GM23338 (cell line): Measurements from ENCODE around the gene GTF3C5.

Experiments used
- EZH2 ChIP-seq: fragments of 200-600 bp; sonication (generic); IDR thresholded peaks from one replicate; pipeline ENCODE4 v1.8.0; 2017; ENCODE audit warnings: antibody characterized with exemption, mild to moderate bottlenecking, low read depth; ENCODE audit not compliant: unreplicated experiment
- EZH2phosphoT487 ChIP-seq: fragments of 200-600 bp; sonication (generic); IDR thresholded peaks from one replicate; pipeline ENCODE4 v1.8.1; 2018; ENCODE audit warnings: antibody characterized with exemption; ENCODE audit not compliant: unreplicated experiment
- JUNB ChIP-seq: IDR thresholded peaks from one replicate; pipeline ENCODE4 v1.6.1; 2016; ENCODE audit warnings: antibody characterized with exemption; ENCODE audit not compliant: unreplicated experiment
- NANOG ChIP-seq: IDR thresholded peaks from 2 replicates; pipeline ENCODE4 v1.6.1; 2016; ENCODE audit warnings: antibody characterized with exemption, borderline replicate concordance
- POLR2AphosphoS5 ChIP-seq: IDR thresholded peaks from 2 replicates; pipeline ENCODE4 v1.6.1; 2016; ENCODE audit warnings: antibody characterized with exemption, low read depth
- STAT1 ChIP-seq: IDR thresholded peaks from one replicate; pipeline ENCODE4 v1.6.1; 2016; ENCODE audit warnings: antibody characterized with exemption; ENCODE audit not compliant: unreplicated experiment
- TF ChIP-seq, protein P1 (sequence below), 2 experiments: fragments of 200-600 bp in 1 of 2; sonication (generic) in 1 of 2; conservative IDR thresholded peaks; 2 replicates each; pipeline versions ENCODE4 v1.5.1 to v1.6.1; 2016 to 2017; ENCODE audit warnings: antibody characterized with exemption in 2 of 2, low read depth in 2 of 2, mild to moderate bottlenecking in 2 of 2, moderate library complexity in 1 of 2
- TF ChIP-seq, protein P2 (sequence below): IDR thresholded peaks from one replicate; pipeline ENCODE4 v1.6.1; 2018; ENCODE audit warnings: antibody characterized with exemption; ENCODE audit not compliant: unreplicated experiment
- TF ChIP-seq, protein P3 (sequence below): IDR thresholded peaks from 2 replicates; pipeline ENCODE4 v1.6.1; 2016; ENCODE audit warnings: antibody characterized with exemption

DNA sequence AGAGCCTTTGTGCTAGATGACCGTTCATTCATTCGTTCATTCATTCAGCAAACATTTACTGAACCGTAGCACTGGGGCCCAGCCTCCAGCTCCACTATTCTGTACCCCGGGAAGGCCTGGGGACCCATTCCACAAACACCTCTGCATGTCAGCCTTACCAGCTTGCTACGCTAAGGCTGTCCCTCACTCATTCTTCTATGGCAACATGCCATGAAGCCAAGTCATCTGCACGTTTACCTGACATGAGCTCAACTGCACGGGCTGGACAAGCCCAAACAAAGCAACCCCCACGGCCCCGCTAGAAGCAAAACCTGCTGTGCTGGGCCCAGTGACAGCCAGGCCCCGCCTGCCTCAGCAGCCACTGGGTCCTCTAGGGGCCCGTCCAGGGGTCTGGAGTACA lies 37.0 kb downstream of the GTF3C5 start:
- TF ChIP-seq POLR2AphosphoS5 (no peak), EZH2 (no peak), EZH2phosphoT487 (no peak), STAT1 (no peak), JUNB (no peak), NANOG (no peak)
- TF ChIP-seq, protein P1, sequence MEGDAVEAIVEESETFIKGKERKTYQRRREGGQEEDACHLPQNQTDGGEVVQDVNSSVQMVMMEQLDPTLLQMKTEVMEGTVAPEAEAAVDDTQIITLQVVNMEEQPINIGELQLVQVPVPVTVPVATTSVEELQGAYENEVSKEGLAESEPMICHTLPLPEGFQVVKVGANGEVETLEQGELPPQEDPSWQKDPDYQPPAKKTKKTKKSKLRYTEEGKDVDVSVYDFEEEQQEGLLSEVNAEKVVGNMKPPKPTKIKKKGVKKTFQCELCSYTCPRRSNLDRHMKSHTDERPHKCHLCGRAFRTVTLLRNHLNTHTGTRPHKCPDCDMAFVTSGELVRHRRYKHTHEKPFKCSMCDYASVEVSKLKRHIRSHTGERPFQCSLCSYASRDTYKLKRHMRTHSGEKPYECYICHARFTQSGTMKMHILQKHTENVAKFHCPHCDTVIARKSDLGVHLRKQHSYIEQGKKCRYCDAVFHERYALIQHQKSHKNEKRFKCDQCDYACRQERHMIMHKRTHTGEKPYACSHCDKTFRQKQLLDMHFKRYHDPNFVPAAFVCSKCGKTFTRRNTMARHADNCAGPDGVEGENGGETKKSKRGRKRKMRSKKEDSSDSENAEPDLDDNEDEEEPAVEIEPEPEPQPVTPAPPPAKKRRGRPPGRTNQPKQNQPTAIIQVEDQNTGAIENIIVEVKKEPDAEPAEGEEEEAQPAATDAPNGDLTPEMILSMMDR (conservative IDR thresholded peaks at IDR 0.05; ENCODE audit: low read depth in 2 of 2) = no peak
- TF ChIP-seq, protein P2, sequence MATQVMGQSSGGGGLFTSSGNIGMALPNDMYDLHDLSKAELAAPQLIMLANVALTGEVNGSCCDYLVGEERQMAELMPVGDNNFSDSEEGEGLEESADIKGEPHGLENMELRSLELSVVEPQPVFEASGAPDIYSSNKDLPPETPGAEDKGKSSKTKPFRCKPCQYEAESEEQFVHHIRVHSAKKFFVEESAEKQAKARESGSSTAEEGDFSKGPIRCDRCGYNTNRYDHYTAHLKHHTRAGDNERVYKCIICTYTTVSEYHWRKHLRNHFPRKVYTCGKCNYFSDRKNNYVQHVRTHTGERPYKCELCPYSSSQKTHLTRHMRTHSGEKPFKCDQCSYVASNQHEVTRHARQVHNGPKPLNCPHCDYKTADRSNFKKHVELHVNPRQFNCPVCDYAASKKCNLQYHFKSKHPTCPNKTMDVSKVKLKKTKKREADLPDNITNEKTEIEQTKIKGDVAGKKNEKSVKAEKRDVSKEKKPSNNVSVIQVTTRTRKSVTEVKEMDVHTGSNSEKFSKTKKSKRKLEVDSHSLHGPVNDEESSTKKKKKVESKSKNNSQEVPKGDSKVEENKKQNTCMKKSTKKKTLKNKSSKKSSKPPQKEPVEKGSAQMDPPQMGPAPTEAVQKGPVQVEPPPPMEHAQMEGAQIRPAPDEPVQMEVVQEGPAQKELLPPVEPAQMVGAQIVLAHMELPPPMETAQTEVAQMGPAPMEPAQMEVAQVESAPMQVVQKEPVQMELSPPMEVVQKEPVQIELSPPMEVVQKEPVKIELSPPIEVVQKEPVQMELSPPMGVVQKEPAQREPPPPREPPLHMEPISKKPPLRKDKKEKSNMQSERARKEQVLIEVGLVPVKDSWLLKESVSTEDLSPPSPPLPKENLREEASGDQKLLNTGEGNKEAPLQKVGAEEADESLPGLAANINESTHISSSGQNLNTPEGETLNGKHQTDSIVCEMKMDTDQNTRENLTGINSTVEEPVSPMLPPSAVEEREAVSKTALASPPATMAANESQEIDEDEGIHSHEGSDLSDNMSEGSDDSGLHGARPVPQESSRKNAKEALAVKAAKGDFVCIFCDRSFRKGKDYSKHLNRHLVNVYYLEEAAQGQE = no peak
- TF ChIP-seq, protein P3, sequence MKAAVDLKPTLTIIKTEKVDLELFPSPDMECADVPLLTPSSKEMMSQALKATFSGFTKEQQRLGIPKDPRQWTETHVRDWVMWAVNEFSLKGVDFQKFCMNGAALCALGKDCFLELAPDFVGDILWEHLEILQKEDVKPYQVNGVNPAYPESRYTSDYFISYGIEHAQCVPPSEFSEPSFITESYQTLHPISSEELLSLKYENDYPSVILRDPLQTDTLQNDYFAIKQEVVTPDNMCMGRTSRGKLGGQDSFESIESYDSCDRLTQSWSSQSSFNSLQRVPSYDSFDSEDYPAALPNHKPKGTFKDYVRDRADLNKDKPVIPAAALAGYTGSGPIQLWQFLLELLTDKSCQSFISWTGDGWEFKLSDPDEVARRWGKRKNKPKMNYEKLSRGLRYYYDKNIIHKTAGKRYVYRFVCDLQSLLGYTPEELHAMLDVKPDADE = no peak
